Activated naive CD8-positive, alpha-beta T cell treated with anti-CD3 and anti-CD28 coated beads, Interleukin-2, amount 10 ng/mL, durations not matched to agents 7 days and 5 days (primary cell): ENCODE measurements around the gene ERO1A. TPM values are rescaled to one million over a fixed set of nuclear protein-coding genes. Genes with fewer than 3 reads are reported as not detected.

Source experiments
- total RNA-seq, 2 experiments: library from RNA; stranded (reverse); gene quantifications; one replicate each; pipeline ENCODE4 v1.2.3, GENCODE V29; 2021

Gene ERO1A
- total RNA-seq, 2 experiments from 2014 or later: 185 to 203 TPM

Other genes starting within 250 kb of the ERO1A start
- gene TXNDC16, start 143.1 kb downstream of the ERO1A start, total RNA-seq: 10 to 100 TPM; 10.1 to 13.2 TPM
- under 1 TPM; 0.45 to 0.47 TPM for gene GPR137C, start 142.7 kb downstream of the ERO1A start, total RNA-seq
- gene PSMC6, start 11.6 kb upstream of the ERO1A start, total RNA-seq: 10 to 100 TPM; 79.9 to 80.7 TPM
- gene STYX, start 34.6 kb upstream of the ERO1A start, total RNA-seq: 10 to 100 TPM; 25.1 to 29.5 TPM
- 10 to 100 TPM in 1 of 2 experiments, 1 to 10 TPM in 1; 9.7 to 12.3 TPM for gene GNPNAT1, start 96.0 kb upstream of the ERO1A start, total RNA-seq